HG03159 (cell line): ENCODE results near the gene C22orf39.
A peak's percentile ranks its signal among the peaks of the same experiment; 100 is the strongest.

Source experiments
- ATAC-seq: cut with Tn5 transposase; IDR thresholded peaks from one replicate; pipeline ENCODE4 v1.9.1; 2021; ENCODE audit warnings: mild to moderate bottlenecking, moderate library complexity; ENCODE audit not compliant: unreplicated experiment

C22orf39 gene

GRCh38 chr22:19447330-19448075 lies at the start of gene C22orf39:
C22orf39 (minus strand) TSS chr22:19447711; CDS start chr22:19447688, 23 bp downstream.
- ATAC-seq, result peak; percentile 79

- ATAC-seq, result no peak
Observed at GRCh38 chr22:19497245-19497644, 49.7 kb upstream of the C22orf39 start.

- no peak for ATAC-seq
Observed at GRCh38 chr22:19496324-19496630, 48.8 kb upstream of the C22orf39 start.

- ATAC-seq, result no peak
Observed at GRCh38 chr22:19495562-19496323, 48.2 kb upstream of the C22orf39 start.

- ATAC-seq, result no peak
Observed at GRCh38 chr22:19494676-19495173, 47.2 kb upstream of the C22orf39 start.

- ATAC-seq, result no peak
Observed at GRCh38 chr22:19494001-19494560, 46.6 kb upstream of the C22orf39 start.

- no peak for ATAC-seq
Observed at GRCh38 chr22:19492504-19493174, 45.1 kb upstream of the C22orf39 start.

- no peak for ATAC-seq
Observed at GRCh38 chr22:19490628-19491230, 43.2 kb upstream of the C22orf39 start.

- ATAC-seq, result no peak
Observed at GRCh38 chr22:19488884-19489843, 41.7 kb upstream of the C22orf39 start.

- ATAC-seq, result no peak
Observed at GRCh38 chr22:19488285-19488684, 40.8 kb upstream of the C22orf39 start.

- ATAC-seq, result no peak
Observed at GRCh38 chr22:19483481-19484244, 36.2 kb upstream of the C22orf39 start.

GRCh38 chr22:19482297-19482696 lies 34.8 kb upstream of the C22orf39 start:
- ATAC-seq, result no peak

- no peak for ATAC-seq
Observed at GRCh38 chr22:19480789-19481188, 33.3 kb upstream of the C22orf39 start.

GRCh38 chr22:19480173-19480568 lies 32.7 kb upstream of the C22orf39 start:
- no peak for ATAC-seq

- ATAC-seq, result peak; percentile 86
Observed at GRCh38 chr22:19479355-19480172, 32.1 kb upstream of the C22orf39 start, which contains the start of gene CDC45. CDC45 (plus strand) TSS chr22:19479920; CDS start chr22:19479969, 49 bp downstream.

GRCh38 chr22:19478901-19479354 lies 31.4 kb upstream of the C22orf39 start, which contains the start of gene UFD1:
UFD1 (minus strand) TSS chr22:19479193; CDS start chr22:19479085, 108 bp downstream.
- peak; percentile 46 for ATAC-seq

GRCh38 chr22:19478045-19478900 lies 30.8 kb upstream of the C22orf39 start:
- no peak for ATAC-seq
